HepG2 (cell line): ENCODE data around the gene NOS1AP. TPM values are rescaled to one million over a fixed set of nuclear protein-coding genes. Genes with fewer than 3 reads are reported as not detected.

Experiments
- ATAC-seq: fragments of 200-7000 bp; cut with Tn5 transposase; 3 replicates; pipeline ENCODE4 v1.9.1; 2020; ENCODE audit warnings: mild to moderate bottlenecking, moderate library complexity
- BruUV-seq: library from RNA; stranded (reverse); fragments of 400-500 nt; replicated peaks from 2 replicates; lab custom pipeline; 2021; lab: Mats Ljungman, UMichigan
- CTCF ChIA-PET: fragments of 300-600 bp; formaldehyde crosslinking; extraction: SDS; loops from one replicate; lab custom pipeline; 2021; ENCODE audit warnings: low total read pairs, inconsistent platforms, low intra/inter-chr PET ratio; lab: Yijun Ruan, JAX
- POLR2A ChIA-PET: fragments of 350-600 bp; sonication (Branson Sonifier 250); formaldehyde crosslinking; loops from one replicate; lab custom pipeline; 2020; ENCODE audit warnings: antibody characterized with exemption, inconsistent platforms; lab: Yijun Ruan, JAX
- DNase-seq: peaks from one replicate; pipeline ENCODE4 v3.0.0-alpha.2; 2015; ENCODE audit warnings: low spot score
- FAIRE-seq: peaks from 3 replicates; lab custom pipeline; 2011; peaks lifted over from hg19 to GRCh38; lab: Jason Lieb, UNC
- H2AFZ ChIP-seq: one replicate; pipeline ENCODE4 v1.6.1; 2011; ENCODE audit warnings: low read length, inconsistent platforms
- H3K27ac ChIP-seq: fragments of 300-600 bp; 3 replicates; pipeline ENCODE4 v1.8.0; 2011; ENCODE audit warnings: mixed run types, mild to moderate bottlenecking, mixed read lengths, low read length, inconsistent platforms; ENCODE audit not compliant: insufficient read depth; ENCODE audit errors: extremely low read length
- H3K27me3 ChIP-seq, 2 experiments: fragments of 200-600 bp in 1 of 2; 2 replicates in 1 of 2; 3 replicates in 1 of 2; pipeline versions ENCODE4 v1.6.0 to v1.8.0; 2011; ENCODE audit warnings: low read length in 2 of 2, mild to moderate bottlenecking in 2 of 2, moderate library complexity in 2 of 2, inconsistent platforms in 1 of 2; ENCODE audit not compliant: insufficient read depth in 2 of 2, control insufficient read depth in 1 of 2
- H3K36me3 ChIP-seq, 2 experiments: fragments of 200-600 bp in 1 of 2; replicated peaks in 1 of 2; 2 replicates in 1 of 2; 3 replicates in 1 of 2; pipeline versions ENCODE4 v1.5.1 to v1.8.0; 2011; ENCODE audit warnings: low read length in 2 of 2, inconsistent platforms in 1 of 2; ENCODE audit not compliant: insufficient read depth in 2 of 2, control insufficient read depth in 1 of 2
- H3K4me1 ChIP-seq: 2 replicates; pipeline ENCODE4 v1.5.1; 2012; ENCODE audit warnings: low read length, inconsistent platforms; ENCODE audit not compliant: insufficient read depth
- H3K4me2 ChIP-seq: 2 replicates; pipeline ENCODE4 v1.6.0; 2011; ENCODE audit warnings: low read depth, low read length, inconsistent platforms
- H3K4me3 ChIP-seq, 3 experiments: fragments of 200-600 bp in 1 of 3; sonication (generic), shearing (Covaris generic) in 1 of 3; replicated peaks in 1 of 3; 2 replicates each; pipeline ENCODE4 v1.5.1; 2011 to 2016; ENCODE audit warnings: low read length in 3 of 3, inconsistent platforms in 2 of 3, low read depth in 2 of 3, mild to moderate bottlenecking in 2 of 3, control low read depth in 1 of 3, mixed read lengths in 1 of 3; ENCODE audit not compliant: insufficient read depth in 1 of 3
- H3K79me2 ChIP-seq: one replicate; pipeline ENCODE4 v1.6.1; 2011; ENCODE audit warnings: low read length, inconsistent platforms; ENCODE audit not compliant: insufficient read depth
- H3K9ac ChIP-seq: 2 replicates; pipeline ENCODE4 v1.6.0; 2011; ENCODE audit warnings: mild to moderate bottlenecking, low read depth, low read length, inconsistent platforms; ENCODE audit not compliant: insufficient read depth
- H3K9me3 ChIP-seq: 2 replicates; pipeline ENCODE4 v1.5.1; 2012; ENCODE audit warnings: mild to moderate bottlenecking, low read length
- H4K20me1 ChIP-seq: 2 replicates; pipeline ENCODE4 v1.6.0; 2011; ENCODE audit warnings: inconsistent platforms, mild to moderate bottlenecking, low read length, moderate library complexity; ENCODE audit not compliant: insufficient read depth
- CAMTA2 ChIP-seq: sonication (generic); formaldehyde crosslinking; IDR thresholded peaks from 2 replicates; pipeline ENCODE4 v1.4.0; 2020; ENCODE audit warnings: mild to moderate bottlenecking, missing genetic modification reagents, borderline replicate concordance
- KDM2A ChIP-seq: sonication (generic); formaldehyde crosslinking; IDR thresholded peaks from 2 replicates; pipeline ENCODE4 v1.4.0; 2020; ENCODE audit warnings: low read depth, missing genetic modification reagents, borderline replicate concordance
- KDM5A ChIP-seq: fragments of 200-600 bp; sonication (generic); IDR thresholded peaks from 2 replicates; pipeline ENCODE4 v1.7.0; 2018; ENCODE audit warnings: antibody characterized with exemption, mild to moderate bottlenecking, low read length, borderline replicate concordance
- NR0B2 ChIP-seq: sonication (generic); formaldehyde crosslinking; IDR thresholded peaks from 2 replicates; pipeline ENCODE4 v1.4.0; 2020; ENCODE audit warnings: mild to moderate bottlenecking, missing genetic modification reagents
- ZFP37 ChIP-seq: sonication (generic); formaldehyde crosslinking; IDR thresholded peaks from 2 replicates; pipeline ENCODE4 v1.4.0; 2020; ENCODE audit warnings: missing genetic modification reagents, borderline replicate concordance
- ZNF34 ChIP-seq: sonication (generic); formaldehyde crosslinking; IDR thresholded peaks from 2 replicates; pipeline ENCODE4 v1.4.0; 2020; ENCODE audit warnings: mild to moderate bottlenecking, missing genetic modification reagents, borderline replicate concordance
- ZNF563 ChIP-seq: sonication (generic); formaldehyde crosslinking; IDR thresholded peaks from 2 replicates; pipeline ENCODE4 v1.8.0; 2022; ENCODE audit warnings: mild to moderate bottlenecking, moderate library complexity, missing genetic modification reagents
- ZNF616 ChIP-seq: sonication (generic); formaldehyde crosslinking; IDR thresholded peaks from 2 replicates; pipeline ENCODE4 v1.5.0; 2020; ENCODE audit warnings: low read depth, mild to moderate bottlenecking, missing genetic modification reagents
- WGBS: methylation state at CpG from one replicate; pipeline ENCODE4 v1.1.6; 2017; ENCODE audit warnings: low lambda C conversion rate; 5-methylcytosine and 5-hydroxymethylcytosine counted together
- in situ Hi-C: cut with HindIII; loops from 2 replicates; pipeline ENCODE4 v1.10.0; 2017; ENCODE audit warnings: low pct_unique_long_range_greater_than_20kb; ENCODE audit not compliant: extremely low pct_ligation_motif_present
- intact Hi-C: fragments of 100-400 bp; cut with micrococcal nuclease; formaldehyde crosslinking; loops from one replicate; pipeline ENCODE4 v1.10.0; 2022; ENCODE audit not compliant: unreplicated experiment
- polyA plus RNA-seq, 8 experiments: library from polyadenylated mRNA; depleted of rRNA in 3 of 8; stranded (reverse) in 7 of 8; unstranded in 1 of 8; fragments of >200 nt; fragmentation: Illumina TruSeq in 4 of 8; extraction: Trizol in 4 of 8; gene quantifications; 2 replicates each; pipeline versions ENCODE4 v1.2.1 to v1.2.3, GENCODE V29; 2011 to 2016; ENCODE audit warnings: low read depth in 4 of 8, missing spikeins in 1 of 8, mixed read lengths in 1 of 8; ENCODE audit not compliant: insufficient read depth in 1 of 8
- total RNA-seq, 5 experiments: library from RNA; depleted of rRNA; stranded (reverse); fragments of >200 nt; fragmentation: Illumina TruSeq; extraction: Trizol; gene quantifications; 2 replicates each; pipeline ENCODE4 v1.2.3, GENCODE V29; 2016; ENCODE audit warnings: low read depth in 1 of 5
- TF ChIP-seq, protein P1 (sequence below): sonication (generic); formaldehyde crosslinking; IDR thresholded peaks from one replicate; pipeline ENCODE4 v1.5.1; 2020; ENCODE audit warnings: mild to moderate bottlenecking, missing genetic modification reagents; ENCODE audit errors: not compliant biosample characterization

The NOS1AP gene
- total and polyA plus RNA-seq, 2 of the 13 experiments (the other 11 are each of a cell fraction or from before 2014, with no cell fraction given), result 2.0 to 3.3 TPM

GRCh38 chr1:162323023-162323422 lies 253.5 kb downstream of the NOS1AP start:
- Histone ChIP-seq H3K9ac (no peak overlapping the region), H4K20me1 (no peaks in the 10 kb centered on the region), H3K36me3 (no peaks in the 10 kb centered on the region), H3K27me3 (no peaks in the 10 kb centered on the region), H3K79me2 (no peaks in the 10 kb centered on the region), H3K4me2 (no peak overlapping the region), H3K9me3 (no peaks in the 10 kb centered on the region), H3K4me3 (no peak overlapping the region), H3K27ac (no peak overlapping the region), H3K4me1 (no peaks in the 10 kb centered on the region), H2AFZ (no peak overlapping the region)
- 89% methylated on average over 5 of the region's 5 CpGs for WGBS
- BruUV-seq, result no TSS peak
- in situ Hi-C loops (no loop called here), intact Hi-C loops (no loop called here)
- POLR2A ChIA-PET, result no interaction called here
- DNase-seq, result no peak
- CTCF ChIA-PET, result no interaction called here
- ATAC-seq, result no peak
- no peak for FAIRE-seq
- TF ChIP-seq ZNF34 (no peak), NR0B2 (CRISPR knock-in tag) (no peak), CAMTA2 (CRISPR knock-in tag) (no peak), KDM5A (no peak), ZFP37 (CRISPR knock-in tag) (no peak), KDM2A (no peak), ZNF563 (no peak), ZNF616 (no peak)
- TF ChIP-seq, protein P1, sequence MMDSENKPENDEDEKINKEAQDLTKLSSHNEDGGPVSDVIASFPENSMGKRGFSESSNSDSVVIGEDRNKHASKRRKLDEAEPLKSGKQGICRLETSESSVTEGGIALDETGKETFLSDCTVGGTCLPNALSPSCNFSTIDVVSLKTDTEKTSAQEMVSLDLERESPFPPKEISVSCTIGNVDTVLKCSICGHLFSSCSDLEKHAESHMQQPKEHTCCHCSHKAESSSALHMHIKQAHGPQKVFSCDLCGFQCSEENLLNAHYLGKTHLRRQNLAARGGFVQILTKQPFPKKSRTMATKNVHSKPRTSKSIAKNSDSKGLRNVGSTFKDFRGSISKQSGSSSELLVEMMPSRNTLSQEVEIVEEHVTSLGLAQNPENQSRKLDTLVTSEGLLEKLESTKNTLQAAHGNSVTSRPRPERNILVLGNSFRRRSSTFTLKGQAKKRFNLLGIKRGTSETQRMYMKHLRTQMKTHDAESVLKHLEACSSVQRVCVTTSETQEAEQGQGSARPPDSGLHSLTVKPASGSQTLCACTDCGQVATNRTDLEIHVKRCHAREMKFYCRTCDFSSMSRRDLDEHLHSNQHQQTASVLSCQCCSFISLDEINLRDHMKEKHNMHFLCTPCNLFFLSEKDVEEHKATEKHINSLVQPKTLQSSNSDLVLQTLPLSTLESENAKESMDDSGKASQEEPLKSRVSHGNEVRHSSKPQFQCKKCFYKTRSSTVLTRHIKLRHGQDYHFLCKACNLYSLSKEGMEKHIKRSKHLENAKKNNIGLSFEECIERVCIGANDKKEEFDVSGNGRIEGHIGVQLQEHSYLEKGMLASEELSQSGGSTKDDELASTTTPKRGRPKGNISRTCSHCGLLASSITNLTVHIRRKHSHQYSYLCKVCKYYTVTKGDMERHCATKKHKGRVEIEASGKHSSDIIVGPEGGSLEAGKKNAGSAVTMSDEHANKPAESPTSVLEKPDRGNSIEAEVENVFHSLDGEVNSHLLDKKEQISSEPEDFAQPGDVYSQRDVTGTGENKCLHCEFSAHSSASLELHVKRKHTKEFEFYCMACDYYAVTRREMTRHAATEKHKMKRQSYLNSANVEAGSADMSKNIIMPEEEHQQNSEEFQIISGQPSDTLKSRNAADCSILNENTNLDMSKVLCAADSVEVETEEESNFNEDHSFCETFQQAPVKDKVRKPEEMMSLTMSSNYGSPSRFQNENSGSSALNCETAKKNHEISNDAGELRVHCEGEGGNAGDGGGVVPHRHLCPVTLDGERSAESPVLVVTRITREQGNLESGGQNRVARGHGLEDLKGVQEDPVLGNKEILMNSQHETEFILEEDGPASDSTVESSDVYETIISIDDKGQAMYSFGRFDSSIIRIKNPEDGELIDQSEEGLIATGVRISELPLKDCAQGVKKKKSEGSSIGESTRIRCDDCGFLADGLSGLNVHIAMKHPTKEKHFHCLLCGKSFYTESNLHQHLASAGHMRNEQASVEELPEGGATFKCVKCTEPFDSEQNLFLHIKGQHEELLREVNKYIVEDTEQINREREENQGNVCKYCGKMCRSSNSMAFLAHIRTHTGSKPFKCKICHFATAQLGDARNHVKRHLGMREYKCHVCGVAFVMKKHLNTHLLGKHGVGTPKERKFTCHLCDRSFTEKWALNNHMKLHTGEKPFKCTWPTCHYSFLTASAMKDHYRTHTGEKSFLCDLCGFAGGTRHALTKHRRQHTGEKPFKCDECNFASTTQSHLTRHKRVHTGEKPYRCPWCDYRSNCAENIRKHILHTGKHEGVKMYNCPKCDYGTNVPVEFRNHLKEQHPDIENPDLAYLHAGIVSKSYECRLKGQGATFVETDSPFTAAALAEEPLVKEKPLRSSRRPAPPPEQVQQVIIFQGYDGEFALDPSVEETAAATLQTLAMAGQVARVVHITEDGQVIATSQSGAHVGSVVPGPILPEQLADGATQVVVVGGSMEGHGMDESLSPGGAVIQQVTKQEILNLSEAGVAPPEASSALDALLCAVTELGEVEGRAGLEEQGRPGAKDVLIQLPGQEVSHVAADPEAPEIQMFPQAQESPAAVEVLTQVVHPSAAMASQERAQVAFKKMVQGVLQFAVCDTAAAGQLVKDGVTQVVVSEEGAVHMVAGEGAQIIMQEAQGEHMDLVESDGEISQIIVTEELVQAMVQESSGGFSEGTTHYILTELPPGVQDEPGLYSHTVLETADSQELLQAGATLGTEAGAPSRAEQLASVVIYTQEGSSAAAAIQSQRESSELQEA (CRISPR knock-in tag), result no peak
